Suprapubic skin (tissue), 4 donors: ENCODE data around the gene GATA1. TPM values are rescaled to one million over a fixed set of nuclear protein-coding genes. Genes with fewer than 3 reads are reported as not detected.

Experiments
- DNase-seq, 2 donors: peaks; one replicate each; pipeline ENCODE4 v3.0.0-alpha.2; 2019; ENCODE audit warnings: low spot score in 2 of 2
- H3K27ac ChIP-seq: fragments of 200-600 bp; sonication (generic); one replicate; pipeline ENCODE4 v1.5.1; 2019
- H3K27me3 ChIP-seq: fragments of 200-600 bp; sonication (generic); one replicate; pipeline ENCODE4 v1.5.1; 2019
- H3K36me3 ChIP-seq: fragments of 200-600 bp; sonication (generic); one replicate; pipeline ENCODE4 v1.5.1; 2019
- H3K4me1 ChIP-seq: fragments of 200-600 bp; sonication (generic); one replicate; pipeline ENCODE4 v1.5.1; 2019
- H3K4me3 ChIP-seq: fragments of 200-600 bp; sonication (generic); one replicate; pipeline ENCODE4 v1.5.1; 2019; ENCODE audit warnings: mild to moderate bottlenecking
- H3K9me3 ChIP-seq: fragments of 200-600 bp; sonication (generic); one replicate; pipeline ENCODE4 v1.5.1; 2019
- CTCF ChIP-seq, 2 donors: fragments of 200-600 bp in 1 of 2; fragments of 450-650 bp in 1 of 2; sonication (generic) in 1 of 2; IDR thresholded peaks; one replicate each; pipeline ENCODE4 v1.5.1; 2016 to 2019; ENCODE audit warnings: antibody characterized with exemption in 2 of 2, mild to moderate bottlenecking in 1 of 2, moderate library complexity in 1 of 2
- EP300 ChIP-seq: sonication (generic); formaldehyde crosslinking; IDR thresholded peaks from one replicate; pipeline ENCODE4 v1.6.1; 2017; ENCODE audit warnings: antibody characterized with exemption
- POLR2A ChIP-seq, 2 donors: fragments of 450-650 bp; IDR thresholded peaks; one replicate each; pipeline ENCODE4 v1.6.1; 2017; ENCODE audit warnings: antibody characterized with exemption in 2 of 2, mild to moderate bottlenecking in 2 of 2, moderate library complexity in 2 of 2
- POLR2AphosphoS5 ChIP-seq, 3 donors: sonication (generic); formaldehyde crosslinking; IDR thresholded peaks; one replicate each; pipeline ENCODE4 v1.6.1; 2017; ENCODE audit warnings: antibody characterized with exemption in 3 of 3
- WGBS: methylation state at CpG from one replicate; pipeline ENCODE4 v1.1.5; 2018; 5-methylcytosine and 5-hydroxymethylcytosine counted together
- total RNA-seq, 4 donors: library from RNA; depleted of rRNA; stranded (reverse); fragments of >200 nt; gene quantifications; one replicate each; pipeline ENCODE4 v1.1.0, GENCODE V29; 2016

GATA1 gene
- total RNA-seq, 4 donors from 2014 or later = not detected

- no peaks in the 10 kb centered on the region for H3K27me3 ChIP-seq
- DNase-seq = no peak
These were observed 1.4 kb downstream of the GATA1 start for GRCh38 chrX:48787505-48788443.

GRCh38 chrX:48789366-48790220 is 3.2 kb downstream of the GATA1 start:
- TF ChIP-seq EP300 = no peak
- DNase-seq = no peak
- H3K27ac ChIP-seq = no peak overlapping the region
- WGBS = 77% methylated on average over 7 of the region's 7 CpGs
- no peaks in the 10 kb centered on the region for H3K36me3 ChIP-seq
- no peaks in the 10 kb centered on the region for H3K9me3 ChIP-seq
- H3K4me3 ChIP-seq = no peak overlapping the region
- no peaks in the 10 kb centered on the region for H3K4me1 ChIP-seq
- H3K27me3 ChIP-seq = no peaks in the 10 kb centered on the region

More at GRCh38 chrX:48787505-48788443, 1.4 kb downstream of the GATA1 start:
- H3K4me1 ChIP-seq = no peaks in the 10 kb centered on the region
- H3K36me3 ChIP-seq = no peaks in the 10 kb centered on the region
- H3K27ac ChIP-seq = no peak overlapping the region
- no peak overlapping the region for H3K4me3 ChIP-seq
- TF ChIP-seq POLR2AphosphoS5 (IDR thresholded peaks at IDR 0.05) (no peak), POLR2A (IDR thresholded peaks at IDR 0.05) (no peak)
- H3K9me3 ChIP-seq = no peaks in the 10 kb centered on the region
- WGBS = 63% methylated on average over 17 of the region's 17 CpGs

- no peak overlapping the region for H3K27ac ChIP-seq
- no peaks in the 10 kb centered on the region for H3K36me3 ChIP-seq
- H3K27me3 ChIP-seq = no peaks in the 10 kb centered on the region
- no peaks in the 10 kb centered on the region for H3K4me1 ChIP-seq
- DNase-seq = no peak
- WGBS = 73% methylated on average over 5 of the region's 5 CpGs
- H3K9me3 ChIP-seq = no peaks in the 10 kb centered on the region
- H3K4me3 ChIP-seq = no peak overlapping the region
- TF ChIP-seq EP300 (no peak), POLR2AphosphoS5 (IDR thresholded peaks at IDR 0.05) (no peak), POLR2A (IDR thresholded peaks at IDR 0.05) (no peak)
These were observed 4.1 kb downstream of the GATA1 start for GRCh38 chrX:48790477-48790876.

- no peaks in the 10 kb centered on the region for H3K27me3 ChIP-seq
These were observed 4.9 kb downstream of the GATA1 start for GRCh38 chrX:48791063-48791820.

GRCh38 chrX:48792219-48792618 is 5.8 kb downstream of the GATA1 start:
- no peaks in the 10 kb centered on the region for H3K4me1 ChIP-seq
- no peaks in the 10 kb centered on the region for H3K9me3 ChIP-seq
- H3K27ac ChIP-seq = no peak overlapping the region
- H3K36me3 ChIP-seq = no peaks in the 10 kb centered on the region
- no peak overlapping the region for H3K4me3 ChIP-seq
- no peak for DNase-seq
- 57% methylated on average over 7 of the region's 7 CpGs for WGBS
- TF ChIP-seq EP300 (no peak), CTCF (IDR thresholded peaks at IDR 0.05) (no peak), POLR2A (IDR thresholded peaks at IDR 0.05) (no peak)
- H3K27me3 ChIP-seq = no peaks in the 10 kb centered on the region

More at GRCh38 chrX:48791063-48791820, 4.9 kb downstream of the GATA1 start:
- Histone ChIP-seq H3K9me3 (no peaks in the 10 kb centered on the region), H3K36me3 (no peaks in the 10 kb centered on the region), H3K27ac (no peak overlapping the region), H3K4me3 (no peak overlapping the region), H3K4me1 (no peaks in the 10 kb centered on the region)
- 82% methylated on average over 7 of the region's 11 CpGs for WGBS
- TF ChIP-seq EP300 (no peak), POLR2AphosphoS5 (IDR thresholded peaks at IDR 0.05) (no peak), CTCF (IDR thresholded peaks at IDR 0.05) (no peak), POLR2A (IDR thresholded peaks at IDR 0.05) (no peak)
- no peak for DNase-seq

- WGBS = 84% methylated on average over 4 of the region's 4 CpGs
- Histone ChIP-seq H3K27me3 (no peaks in the 10 kb centered on the region), H3K9me3 (no peaks in the 10 kb centered on the region), H3K27ac (no peak overlapping the region), H3K4me1 (no peaks in the 10 kb centered on the region), H3K36me3 (no peaks in the 10 kb centered on the region), H3K4me3 (no peak overlapping the region)
- TF ChIP-seq POLR2A (IDR thresholded peaks at IDR 0.05) (no peak), POLR2AphosphoS5 (IDR thresholded peaks at IDR 0.05) (no peak)
- no peak for DNase-seq
These were observed 7.5 kb downstream of the GATA1 start for GRCh38 chrX:48793935-48794334.
